MM.1S (cell line): ENCODE data around the gene PIK3R1.

ENCODE experiments used
- DNase-seq: peaks from one replicate; pipeline ENCODE4 v3.0.0-alpha.2; 2015
- H2AFZ ChIP-seq: fragments of 300-600 bp; sonication (generic); 2 replicates; pipeline ENCODE4 v1.6.0; 2016; ENCODE audit warnings: antibody characterized with exemption, low read length
- H3F3A ChIP-seq: fragments of 300-600 bp; sonication (generic); 2 replicates; pipeline ENCODE4 v1.6.1; 2016; ENCODE audit warnings: mild to moderate bottlenecking, antibody characterized with exemption, low read length, moderate library complexity, mixed read lengths; ENCODE audit not compliant: insufficient read depth
- H3K27ac ChIP-seq: fragments of 300-600 bp; sonication (generic); 2 replicates; pipeline ENCODE4 v1.5.1; 2016; ENCODE audit warnings: mild to moderate bottlenecking, low read length
- H3K27me3 ChIP-seq: fragments of 300-600 bp; sonication (generic); replicated peaks from 2 replicates; pipeline ENCODE4 v1.6.0; 2016; ENCODE audit warnings: low read length; ENCODE audit not compliant: insufficient read depth
- H3K36me3 ChIP-seq: fragments of 300-600 bp; sonication (generic); replicated peaks from 2 replicates; pipeline ENCODE4 v1.6.1; 2016; ENCODE audit warnings: mild to moderate bottlenecking, low read length, mixed read lengths; ENCODE audit not compliant: insufficient read depth
- H3K4me1 ChIP-seq: fragments of 300-600 bp; sonication (generic); 2 replicates; pipeline ENCODE4 v1.6.1; 2016; ENCODE audit warnings: low read length, mixed read lengths
- H3K4me2 ChIP-seq: fragments of 300-600 bp; sonication (generic); 2 replicates; pipeline ENCODE4 v1.6.0; 2016; ENCODE audit warnings: low read depth, low read length
- H3K4me3 ChIP-seq: fragments of 300-600 bp; sonication (generic); 2 replicates; pipeline ENCODE4 v1.5.1; 2016; ENCODE audit warnings: low read length, mixed read lengths
- H3K79me2 ChIP-seq: fragments of 300-600 bp; sonication (generic); 2 replicates; pipeline ENCODE4 v1.6.1; 2016; ENCODE audit warnings: mixed run types, low read length, mixed read lengths
- H3K9ac ChIP-seq: fragments of 300-600 bp; sonication (generic); 2 replicates; pipeline ENCODE4 v1.6.1; 2016; ENCODE audit warnings: low read length, mixed read lengths
- H3K9me2 ChIP-seq: fragments of 300-600 bp; sonication (generic); replicated peaks from 2 replicates; pipeline ENCODE4 v1.6.1; 2016; ENCODE audit warnings: mild to moderate bottlenecking, low read length, mixed read lengths; ENCODE audit not compliant: insufficient read depth
- H3K9me3 ChIP-seq: fragments of 300-600 bp; sonication (generic); replicated peaks from 2 replicates; pipeline ENCODE4 v1.6.1; 2016; ENCODE audit warnings: mild to moderate bottlenecking, low read length, mixed read lengths; ENCODE audit not compliant: insufficient read depth
- H4K20me1 ChIP-seq: fragments of 300-600 bp; sonication (generic); 2 replicates; pipeline ENCODE4 v1.6.1; 2016; ENCODE audit warnings: mild to moderate bottlenecking, low read length, moderate library complexity, mixed read lengths; ENCODE audit not compliant: insufficient read depth
- EZH2 ChIP-seq: fragments of 300-600 bp; sonication (generic); optimal IDR thresholded peaks from 2 replicates; pipeline ENCODE3; 2017; ENCODE audit warnings: low read depth, mild to moderate bottlenecking, antibody characterized with exemption, low read length, mixed read lengths
- EZH2phosphoT487 ChIP-seq: fragments of 300-600 bp; sonication (generic); IDR thresholded peaks from 2 replicates; pipeline ENCODE4 v1.6.1; 2018; ENCODE audit warnings: antibody characterized with exemption, low read length
- TF ChIP-seq, protein P1 (sequence below): fragments of 300-600 bp; sonication (generic); IDR thresholded peaks from 2 replicates; pipeline ENCODE4 v1.5.1; 2016; ENCODE audit warnings: antibody characterized with exemption, low read length, mixed read lengths

Gene PIK3R1

GRCh38 chr5:68220260-68220659, 4.7 kb downstream of the PIK3R1 start:
- Histone ChIP-seq H3K4me2 (no peak overlapping the region), H4K20me1 (0 out of 2 replicates have a peak, but pooled peaks cover 7% of the 10 kb centered on the region)

GRCh38 chr5:68220914-68221313, 5.4 kb downstream of the PIK3R1 start:
- no peak overlapping the region for H2AFZ ChIP-seq
- no peak overlapping the region for H3K4me3 ChIP-seq
- no peaks in the 10 kb centered on the region for H3K27me3 ChIP-seq
- DNase-seq = no peak
- 0 out of 2 replicates have a peak, but pooled peaks cover 7% of the 10 kb centered on the region for H4K20me1 ChIP-seq
- peaks cover 12% of the 10 kb centered on the region for H3F3A ChIP-seq
- H3K27ac ChIP-seq = no peak overlapping the region
- peaks cover 91% of the 10 kb centered on the region for H3K79me2 ChIP-seq
- no peak overlapping the region for H3K4me2 ChIP-seq
- H3K36me3 ChIP-seq = no peaks in the 10 kb centered on the region
- no peaks in the 10 kb centered on the region for H3K9me3 ChIP-seq
- H3K9ac ChIP-seq = no peak overlapping the region
- H3K9me2 ChIP-seq = no peaks in the 10 kb centered on the region
- TF ChIP-seq EZH2 (no peak), EZH2phosphoT487 (no peak)
- TF ChIP-seq, protein P1, sequence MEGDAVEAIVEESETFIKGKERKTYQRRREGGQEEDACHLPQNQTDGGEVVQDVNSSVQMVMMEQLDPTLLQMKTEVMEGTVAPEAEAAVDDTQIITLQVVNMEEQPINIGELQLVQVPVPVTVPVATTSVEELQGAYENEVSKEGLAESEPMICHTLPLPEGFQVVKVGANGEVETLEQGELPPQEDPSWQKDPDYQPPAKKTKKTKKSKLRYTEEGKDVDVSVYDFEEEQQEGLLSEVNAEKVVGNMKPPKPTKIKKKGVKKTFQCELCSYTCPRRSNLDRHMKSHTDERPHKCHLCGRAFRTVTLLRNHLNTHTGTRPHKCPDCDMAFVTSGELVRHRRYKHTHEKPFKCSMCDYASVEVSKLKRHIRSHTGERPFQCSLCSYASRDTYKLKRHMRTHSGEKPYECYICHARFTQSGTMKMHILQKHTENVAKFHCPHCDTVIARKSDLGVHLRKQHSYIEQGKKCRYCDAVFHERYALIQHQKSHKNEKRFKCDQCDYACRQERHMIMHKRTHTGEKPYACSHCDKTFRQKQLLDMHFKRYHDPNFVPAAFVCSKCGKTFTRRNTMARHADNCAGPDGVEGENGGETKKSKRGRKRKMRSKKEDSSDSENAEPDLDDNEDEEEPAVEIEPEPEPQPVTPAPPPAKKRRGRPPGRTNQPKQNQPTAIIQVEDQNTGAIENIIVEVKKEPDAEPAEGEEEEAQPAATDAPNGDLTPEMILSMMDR = no peak
- no peaks in the 10 kb centered on the region for H3K4me1 ChIP-seq

More at GRCh38 chr5:68220260-68220659, 4.7 kb downstream of the PIK3R1 start:
- Histone ChIP-seq H3F3A (peaks cover 16% of the 10 kb centered on the region), H3K27me3 (no peaks in the 10 kb centered on the region), H2AFZ (no peak overlapping the region), H3K36me3 (no peaks in the 10 kb centered on the region), H3K79me2 (peaks cover 85% of the 10 kb centered on the region), H3K4me1 (no peaks in the 10 kb centered on the region), H3K9ac (no peak overlapping the region), H3K9me3 (no peaks in the 10 kb centered on the region), H3K27ac (no peak overlapping the region), H3K4me3 (no peak overlapping the region), H3K9me2 (no peaks in the 10 kb centered on the region)
- TF ChIP-seq EZH2phosphoT487 = no peak
- DNase-seq = no peak

DNA sequence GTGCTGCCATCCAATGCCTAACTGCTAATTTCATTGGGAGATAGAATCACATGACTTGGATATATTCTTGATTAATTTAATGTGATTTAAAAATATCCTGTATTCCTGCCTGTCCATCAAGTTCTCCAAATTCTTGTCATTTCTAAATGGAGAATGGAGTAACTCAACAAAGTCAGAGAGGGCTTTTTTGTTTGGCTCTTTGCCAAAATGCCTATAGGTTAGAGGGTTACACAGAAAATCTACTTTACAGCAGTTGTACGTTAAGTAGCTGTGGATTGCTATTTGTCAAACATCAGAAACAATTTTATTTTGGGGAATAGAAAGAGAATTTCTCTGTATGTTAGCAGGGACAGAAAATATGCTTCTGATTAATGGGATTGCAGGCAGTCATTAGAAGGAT, 5.9 kb downstream of the PIK3R1 start:
- no peaks in the 10 kb centered on the region for H3K27me3 ChIP-seq
- TF ChIP-seq EZH2 (no peak), EZH2phosphoT487 (no peak)
- TF ChIP-seq, protein P1 = no peak
- no peak overlapping the region for H3K9ac ChIP-seq
- H4K20me1 ChIP-seq = 0 out of 2 replicates have a peak, but pooled peaks cover 7% of the 10 kb centered on the region
- no peak for DNase-seq
- H3F3A ChIP-seq = peaks cover 6% of the 10 kb centered on the region
- H3K27ac ChIP-seq = no peak overlapping the region
- no peak overlapping the region for H2AFZ ChIP-seq
- H3K36me3 ChIP-seq = 0 out of 2 replicates have a peak, but pooled peaks cover 5% of the 10 kb centered on the region
- H3K4me1 ChIP-seq = no peaks in the 10 kb centered on the region
- no peak overlapping the region for H3K4me2 ChIP-seq
- no peaks in the 10 kb centered on the region for H3K9me2 ChIP-seq
- peaks cover 91% of the 10 kb centered on the region for H3K79me2 ChIP-seq
- no peak overlapping the region for H3K4me3 ChIP-seq
- H3K9me3 ChIP-seq = no peaks in the 10 kb centered on the region

GRCh38 chr5:68222310-68222709, 6.8 kb downstream of the PIK3R1 start:
- no peaks in the 10 kb centered on the region for H3F3A ChIP-seq
- no peak overlapping the region for H3K4me3 ChIP-seq
- H4K20me1 ChIP-seq = 0 out of 2 replicates have a peak, but pooled peaks cover 7% of the 10 kb centered on the region
- TF ChIP-seq, protein P1 = no peak
- TF ChIP-seq EZH2 = no peak
- TF ChIP-seq EZH2phosphoT487 = no peak
- no peak overlapping the region for H2AFZ ChIP-seq
- no peaks in the 10 kb centered on the region for H3K27me3 ChIP-seq
- H3K36me3 ChIP-seq = 0 out of 2 replicates have a peak, but pooled peaks cover 9% of the 10 kb centered on the region
- H3K9me3 ChIP-seq = no peaks in the 10 kb centered on the region
- no peak overlapping the region for H3K9ac ChIP-seq
- H3K27ac ChIP-seq = no peak overlapping the region
- H3K9me2 ChIP-seq = no peaks in the 10 kb centered on the region
- no peak for DNase-seq
- no peak overlapping the region for H3K4me2 ChIP-seq
- H3K4me1 ChIP-seq = no peaks in the 10 kb centered on the region
- H3K79me2 ChIP-seq = peaks cover 83% of the 10 kb centered on the region
